GM11168 (cell line): ENCODE measurements around the gene XK.
"Not testable (repeated sequence)": the region's sequence is repeated elsewhere in the genome, so short reads cannot be mapped to it uniquely, and the experiment has no call there.

Experiments
- in situ Hi-C: fragments of 300-500 bp; cut with MboI; formaldehyde crosslinking; loops from one replicate; pipeline ENCODE4 v1.12.0; 2022; ENCODE audit warnings: low sequenced_read_pairs; ENCODE audit not compliant: unreplicated experiment

Gene XK

DNA sequence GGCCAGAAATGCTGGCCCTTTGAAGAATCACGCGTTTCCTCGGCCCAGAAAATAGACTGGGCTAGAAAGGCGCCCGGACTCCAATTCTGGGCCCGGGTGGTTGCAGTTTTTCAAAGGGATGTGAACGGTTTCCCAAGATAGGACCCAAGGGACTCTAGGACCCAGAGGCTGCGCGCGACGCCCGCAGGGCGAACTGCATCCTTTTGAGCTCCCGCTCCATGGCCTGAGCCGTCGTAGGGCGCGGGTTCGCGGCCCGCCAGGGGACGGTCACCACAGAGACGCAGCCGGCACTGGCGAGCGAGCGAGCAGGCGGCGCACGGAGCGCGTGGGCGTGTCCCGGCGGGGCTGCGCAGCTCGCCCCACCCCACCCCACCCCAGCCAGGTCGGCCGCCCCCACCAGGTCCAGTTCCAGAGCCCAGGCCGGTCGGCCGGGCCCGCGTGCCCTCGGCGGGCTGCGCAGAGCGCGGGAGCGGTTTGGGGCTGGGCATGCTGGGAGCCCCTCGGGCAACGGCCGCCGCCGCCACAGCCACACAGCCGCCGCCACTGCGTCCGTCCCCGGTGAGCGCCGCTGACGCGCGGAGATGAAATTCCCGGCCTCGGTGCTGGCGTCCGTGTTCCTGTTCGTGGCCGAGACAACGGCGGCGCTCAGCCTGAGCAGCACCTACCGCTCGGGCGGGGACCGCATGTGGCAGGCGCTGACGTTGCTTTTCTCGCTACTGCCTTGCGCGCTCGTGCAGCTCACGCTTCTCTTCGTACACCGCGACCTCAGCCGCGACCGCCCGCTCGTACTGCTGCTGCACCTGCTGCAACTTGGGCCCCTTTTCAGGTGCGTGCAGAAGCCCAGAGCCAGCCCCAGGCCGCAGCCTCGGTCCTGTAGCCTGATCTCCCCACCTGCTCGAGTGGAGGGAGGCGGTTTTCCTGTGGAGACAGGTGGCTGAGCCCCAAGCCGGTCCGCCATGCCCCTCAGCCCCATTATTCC lies at the start of gene XK:
TSS of gene XK (plus strand) at position 411 of the 979 bp plus-strand sequence. CDS start at position 582, 171 bp downstream.
- in situ Hi-C loops: no loop called here

GRCh38 chrX:37638047-37638446 lies 47.5 kb upstream of the XK start:
- in situ Hi-C loops: no loop called here

DNA sequence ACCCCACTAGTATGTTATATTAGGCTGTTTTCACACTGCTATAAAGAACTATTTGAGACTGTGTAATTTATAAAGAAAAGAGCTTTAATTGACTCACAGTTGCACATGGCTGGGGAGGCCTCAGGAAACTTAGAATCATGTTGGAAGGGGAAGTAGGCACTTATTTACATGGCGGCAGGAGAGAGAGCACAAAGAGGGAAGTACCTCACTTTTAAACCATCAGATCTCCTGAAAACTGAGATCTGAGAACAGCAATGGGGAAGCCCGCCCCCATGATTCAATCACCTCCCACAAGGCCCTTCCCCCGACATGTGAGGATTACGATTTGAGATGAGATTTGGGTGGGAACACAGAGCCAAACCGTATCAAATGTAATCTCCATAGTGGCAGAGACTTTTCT lies 45.4 kb upstream of the XK start:
- in situ Hi-C loops: no loop called here

GRCh38 chrX:37641859-37642258 lies 43.7 kb upstream of the XK start:
- in situ Hi-C loops: no loop called here

GRCh38 chrX:37644381-37645305 lies 40.9 kb upstream of the XK start:
- in situ Hi-C loops: no loop called here

- in situ Hi-C loops: no loop called here
Measured at GRCh38 chrX:37646254-37646653, 39.3 kb upstream of the XK start.

- in situ Hi-C loops: not testable (repeated sequence)
Measured at GRCh38 chrX:37650879-37651278, 34.7 kb upstream of the XK start.

GRCh38 chrX:37651921-37652452 lies 33.6 kb upstream of the XK start:
- in situ Hi-C loops: no loop called here

DNA sequence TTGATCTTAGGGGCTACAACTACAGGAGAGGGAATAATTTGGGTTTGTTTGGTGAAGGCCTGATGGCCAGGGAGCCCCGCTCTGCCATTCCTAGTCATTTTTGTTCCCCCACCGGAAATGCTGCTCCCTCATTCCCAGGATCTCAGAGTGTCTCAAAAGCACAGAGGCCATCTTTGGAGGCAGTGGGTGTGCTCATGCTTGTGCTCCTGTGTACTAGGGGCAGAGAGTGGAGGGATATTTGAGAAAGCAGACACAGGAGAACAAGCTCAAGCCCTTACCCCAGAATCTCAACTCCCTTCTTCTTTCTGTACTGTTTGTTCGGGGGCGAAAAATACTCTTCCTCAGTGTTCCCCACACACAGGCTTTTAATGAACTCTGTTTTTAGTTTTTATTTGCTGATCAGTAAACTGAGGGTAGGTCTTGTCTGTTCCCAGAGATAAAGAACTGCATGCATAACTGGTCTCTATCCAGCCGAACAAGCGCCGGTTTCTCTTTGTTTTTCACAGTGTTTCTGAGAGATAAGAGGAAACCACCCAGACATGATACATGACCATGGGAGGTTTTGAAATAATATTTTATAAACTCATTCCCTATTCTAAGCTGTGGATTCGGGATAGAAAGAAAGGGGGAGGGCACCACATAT lies 32.9 kb upstream of the XK start:
- in situ Hi-C loops: no loop called here

- in situ Hi-C loops: no loop called here
Measured at GRCh38 chrX:37653397-37654085, 32.0 kb upstream of the XK start.

GRCh38 chrX:37658343-37659030 lies 27.1 kb upstream of the XK start:
- in situ Hi-C loops: no loop called here

DNA sequence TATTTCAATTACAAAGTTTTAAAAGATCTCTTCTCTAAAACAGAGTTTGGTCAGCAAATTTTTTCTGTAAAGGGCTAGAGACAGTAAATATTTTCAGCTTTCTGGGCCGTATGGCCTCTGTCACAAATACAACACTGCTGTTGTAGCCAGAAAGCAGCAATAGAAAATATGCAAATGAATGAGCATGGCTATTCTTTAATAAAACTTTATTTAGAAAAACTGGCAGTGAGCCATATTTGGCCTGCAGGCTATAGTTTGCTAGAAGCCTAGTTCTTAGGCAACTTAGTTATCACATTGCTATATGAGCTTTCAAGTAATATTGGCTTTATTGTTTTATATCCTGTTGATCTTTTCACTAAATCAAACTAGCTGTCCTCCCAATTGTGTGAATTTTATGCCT lies 26.5 kb upstream of the XK start:
- in situ Hi-C loops: no loop called here

DNA sequence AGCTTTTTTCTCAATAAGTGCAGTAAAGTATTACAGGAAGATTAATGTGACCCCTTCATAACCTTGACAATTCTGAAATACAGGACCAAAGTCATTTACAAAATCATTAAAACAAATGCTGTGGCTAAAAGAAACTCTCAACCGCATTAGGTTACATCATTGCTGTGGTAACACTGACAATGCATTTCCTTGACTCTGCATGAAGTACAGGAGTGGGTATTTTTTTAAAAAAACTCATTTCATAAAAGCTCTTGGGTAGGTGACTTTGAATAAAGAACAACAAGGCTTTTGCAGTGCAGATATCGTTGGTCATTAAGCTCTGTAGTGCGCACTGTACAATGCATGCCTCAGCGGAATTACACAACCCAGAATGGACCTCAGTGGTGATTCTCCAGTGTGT lies 23.4 kb upstream of the XK start:
- in situ Hi-C loops: no loop called here

- in situ Hi-C loops: no loop called here
Measured at GRCh38 chrX:37666516-37666915, 19.1 kb upstream of the XK start.

DNA sequence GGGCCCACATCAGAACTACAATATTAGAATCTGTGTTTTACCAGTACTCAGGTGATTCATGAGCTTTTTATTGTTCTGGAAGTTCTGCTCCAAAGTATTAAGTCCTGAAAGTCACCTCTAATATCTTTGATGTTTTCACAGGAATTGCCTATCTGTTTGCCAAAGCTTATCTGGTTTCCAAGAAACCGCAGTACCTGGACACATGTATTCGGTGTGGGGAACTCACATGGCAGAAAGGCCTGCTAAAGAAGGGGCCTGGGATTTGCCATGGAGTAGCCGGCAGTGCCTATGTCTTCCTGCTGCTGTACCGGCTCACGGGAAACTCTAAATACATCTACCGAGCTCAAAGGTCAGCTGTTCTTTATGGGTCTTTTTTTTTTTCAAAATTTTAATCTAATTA lies 18.4 kb upstream of the XK start:
- in situ Hi-C loops: no loop called here

DNA sequence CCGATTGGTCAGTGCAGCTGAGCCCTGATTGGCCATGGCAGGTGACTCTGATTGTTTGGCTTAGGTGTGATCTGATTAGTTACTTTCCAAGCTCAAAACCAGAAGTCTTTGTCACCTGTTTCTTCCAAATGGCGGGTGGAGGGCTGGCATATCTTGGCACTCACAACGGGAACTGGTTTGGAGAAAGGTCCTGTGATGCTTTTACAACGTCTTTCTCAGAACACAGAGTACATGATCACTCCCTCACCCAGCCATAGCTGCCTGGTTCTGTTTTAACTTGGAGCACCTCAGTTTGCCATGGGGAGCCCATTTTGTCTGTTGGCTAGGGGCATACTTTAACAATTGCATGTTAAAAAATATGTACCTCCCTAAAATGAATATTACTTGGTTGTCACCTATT lies 13.0 kb upstream of the XK start:
- in situ Hi-C loops: no loop called here

- in situ Hi-C loops: no loop called here
Measured at GRCh38 chrX:37676811-37677210, 8.8 kb upstream of the XK start.

DNA sequence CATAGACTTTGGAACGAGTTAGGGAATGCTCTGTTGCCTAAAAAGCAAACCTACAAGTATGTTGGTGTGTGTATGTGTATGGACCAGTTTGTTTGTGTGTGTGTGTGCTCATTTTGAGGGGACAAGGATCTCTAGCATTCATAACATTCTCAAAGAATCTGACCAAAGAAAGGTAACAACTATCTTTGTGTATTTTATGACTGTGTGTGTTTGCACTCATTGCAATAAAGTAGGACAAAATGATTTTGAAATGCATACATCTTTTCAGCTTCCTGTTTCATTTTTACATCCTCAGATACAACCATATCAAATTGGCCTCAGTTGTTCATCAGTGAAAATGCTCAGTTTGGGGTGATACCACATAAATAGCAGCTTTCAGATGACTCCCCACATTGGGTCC lies 8.3 kb upstream of the XK start:
- in situ Hi-C loops: no loop called here

DNA sequence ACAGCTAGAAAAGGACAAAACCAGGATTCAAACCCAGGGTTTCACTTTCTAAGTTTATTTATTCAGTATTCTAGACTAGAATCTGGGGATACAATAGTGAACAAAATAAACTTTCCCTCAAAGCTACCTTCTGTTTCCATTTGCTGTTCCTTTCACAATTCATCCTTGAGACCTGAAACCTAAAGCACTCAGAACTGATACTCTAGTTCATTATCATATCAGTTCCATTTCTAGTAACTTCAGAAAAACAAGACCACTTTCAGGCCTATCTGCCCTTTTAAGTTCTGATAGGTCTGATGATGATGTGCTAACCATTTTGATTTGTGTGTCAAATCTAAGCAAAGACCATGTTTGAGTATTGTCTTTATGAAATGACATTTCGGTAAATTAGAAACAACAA lies 7.8 kb upstream of the XK start:
- in situ Hi-C loops: no loop called here
